ENCODE data around the gene NAV2. TPM values are rescaled to one million over a fixed set of nuclear protein-coding genes. Genes with fewer than 3 reads are reported as not detected.

Gene NAV2
- total RNA-seq, 2 experiments from 2014 or later = 2.9 to 4.1 TPM

- no peaks in the 10 kb centered on the region for H3K36me3 Mint-ChIP-seq
These were observed 226.2 kb downstream of the NAV2 start for GRCh38 chr11:19938866-19939265.

GRCh38 chr11:19939415-19939929 lies 226.8 kb downstream of the NAV2 start:
- Mint-ChIP-seq H3K27me3 (peaks cover 9% of the 10 kb centered on the region), H3K4me1 (peaks cover 5% of the 10 kb centered on the region), H3K27ac (no peak overlapping the region), H3K9me3 (no peaks in the 10 kb centered on the region), H3K36me3 (no peaks in the 10 kb centered on the region), H3K4me3 (no peak overlapping the region)
- ATAC-seq (ENCODE audit: low read depth) (no peak), DNase-seq (no peak)
- POLR2A ChIA-PET = no interaction called here

More at GRCh38 chr11:19938866-19939265, 226.2 kb downstream of the NAV2 start:
- Mint-ChIP-seq H3K27me3 (peaks cover 8% of the 10 kb centered on the region), H3K9me3 (no peaks in the 10 kb centered on the region), H3K4me3 (no peak overlapping the region), H3K4me1 (peaks cover 5% of the 10 kb centered on the region), H3K27ac (no peak overlapping the region)
- ATAC-seq (ENCODE audit: low read depth) (no peak), DNase-seq (no peak)
- POLR2A ChIA-PET = no interaction called here

DNA sequence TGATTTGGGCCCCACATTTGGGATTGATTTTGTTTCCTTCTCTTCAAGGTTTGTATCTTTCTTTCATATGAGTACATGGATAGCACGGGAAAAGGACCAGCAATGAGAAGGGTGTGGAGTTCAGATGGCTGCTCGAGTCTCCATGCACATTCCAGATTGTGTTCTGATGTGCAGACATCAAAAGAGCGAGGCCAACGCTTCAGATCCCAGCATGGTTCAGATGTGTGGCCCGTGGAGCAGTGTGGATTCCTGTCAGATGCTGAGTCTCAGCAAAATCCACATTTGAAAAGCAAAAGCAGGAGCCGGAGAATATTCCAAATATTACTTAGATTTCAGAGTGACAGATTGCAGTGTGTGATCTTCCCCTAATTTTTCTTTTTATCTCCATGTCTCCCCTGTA lies 228.2 kb downstream of the NAV2 start:
- peaks cover 6% of the 10 kb centered on the region for H3K27me3 Mint-ChIP-seq
- H3K4me3 Mint-ChIP-seq = no peak overlapping the region
- no peaks in the 10 kb centered on the region for H3K36me3 Mint-ChIP-seq
- no peak for DNase-seq
- H3K9me3 Mint-ChIP-seq = no peaks in the 10 kb centered on the region
- ATAC-seq (ENCODE audit: low read depth) = no peak
- POLR2A ChIA-PET = no interaction called here
- peaks cover 5% of the 10 kb centered on the region for H3K4me1 Mint-ChIP-seq
- no peak overlapping the region for H3K27ac Mint-ChIP-seq

DNA sequence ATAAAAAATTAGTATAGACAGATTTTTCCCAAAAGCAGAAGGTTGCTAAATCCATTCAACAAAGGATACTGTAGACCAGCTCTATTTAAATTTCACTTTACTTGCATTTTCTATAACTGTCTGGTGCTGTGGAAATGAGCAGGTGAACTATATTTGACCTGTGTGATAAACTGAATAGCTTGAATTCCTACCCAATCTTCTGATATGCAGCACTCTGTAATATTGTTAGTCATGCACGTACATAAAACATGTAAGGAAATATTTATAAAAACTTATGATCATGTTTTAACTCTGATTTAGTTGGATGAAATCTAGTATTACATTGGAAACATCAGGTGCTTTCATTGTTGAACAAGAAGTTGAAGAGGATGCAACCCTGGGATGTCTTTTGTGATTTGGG lies 234.0 kb downstream of the NAV2 start:
- no peaks in the 10 kb centered on the region for H3K36me3 Mint-ChIP-seq
- H3K27me3 Mint-ChIP-seq = peaks cover 7% of the 10 kb centered on the region
- no peak for ATAC-seq (ENCODE audit: low read depth)
- no peak for DNase-seq
- no peaks in the 10 kb centered on the region for H3K9me3 Mint-ChIP-seq
- peaks cover 3% of the 10 kb centered on the region for H3K4me1 Mint-ChIP-seq
- POLR2A ChIA-PET = no interaction called here
- no peak overlapping the region for H3K27ac Mint-ChIP-seq
- no peak overlapping the region for H3K4me3 Mint-ChIP-seq

- ATAC-seq (ENCODE audit: low read depth) = no peak
- Mint-ChIP-seq H3K27ac (no peak overlapping the region), H3K27me3 (peaks cover 7% of the 10 kb centered on the region), H3K4me1 (peaks cover 7% of the 10 kb centered on the region), H3K36me3 (no peaks in the 10 kb centered on the region), H3K4me3 (no peak overlapping the region), H3K9me3 (no peaks in the 10 kb centered on the region)
- POLR2A ChIA-PET = no interaction called here
- DNase-seq = no peak
These were observed 235.0 kb downstream of the NAV2 start for GRCh38 chr11:19947537-19948114.

GRCh38 chr11:19949606-19950005 lies 237.0 kb downstream of the NAV2 start:
- DNase-seq (no peak), ATAC-seq (ENCODE audit: low read depth) (no peak)
- POLR2A ChIA-PET = no interaction called here
- no peak overlapping the region for H3K4me3 Mint-ChIP-seq
- H3K27me3 Mint-ChIP-seq = peaks cover 12% of the 10 kb centered on the region
- peaks cover 9% of the 10 kb centered on the region for H3K4me1 Mint-ChIP-seq
- no peaks in the 10 kb centered on the region for H3K36me3 Mint-ChIP-seq
- no peaks in the 10 kb centered on the region for H3K9me3 Mint-ChIP-seq
- H3K27ac Mint-ChIP-seq = no peak overlapping the region

GRCh38 chr11:19951558-19952115 lies 239.0 kb downstream of the NAV2 start:
- Mint-ChIP-seq H3K27me3 (peaks cover 14% of the 10 kb centered on the region), H3K9me3 (no peaks in the 10 kb centered on the region)
- DNase-seq = no peak

DNA sequence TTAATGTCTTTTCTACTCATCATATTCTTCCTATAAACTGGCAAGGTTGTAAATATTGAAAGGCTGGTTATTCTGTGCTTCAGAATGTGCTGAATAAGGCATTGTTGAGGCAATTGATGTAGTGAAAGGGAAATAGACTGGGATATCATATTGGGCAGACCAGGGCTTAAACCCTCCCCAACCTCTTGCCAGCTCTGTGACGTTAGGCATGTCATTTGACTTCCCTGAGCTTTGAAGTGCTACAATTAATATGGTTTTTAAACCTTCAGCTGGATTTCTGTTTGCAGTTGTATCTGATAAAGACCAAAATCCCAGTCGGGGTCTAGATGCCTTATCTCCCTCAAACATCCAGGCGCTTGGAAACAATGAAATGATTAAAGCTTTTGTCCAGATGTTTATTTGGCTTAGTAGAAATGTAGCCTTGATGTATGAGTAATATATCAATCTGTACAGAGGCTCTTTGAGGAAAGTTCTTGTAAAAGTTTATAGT lies 239.5 kb downstream of the NAV2 start:
- Mint-ChIP-seq H3K4me1 (peaks cover 9% of the 10 kb centered on the region), H3K4me3 (no peak overlapping the region), H3K27me3 (peaks cover 14% of the 10 kb centered on the region), H3K27ac (no peak overlapping the region), H3K36me3 (no peaks in the 10 kb centered on the region), H3K9me3 (no peaks in the 10 kb centered on the region)
- POLR2A ChIA-PET = no interaction called here
- no peak for ATAC-seq (ENCODE audit: low read depth)
- DNase-seq = no peak

More at GRCh38 chr11:19951558-19952115, 239.0 kb downstream of the NAV2 start:
- H3K4me1 Mint-ChIP-seq = peaks cover 9% of the 10 kb centered on the region
- no peaks in the 10 kb centered on the region for H3K36me3 Mint-ChIP-seq
- POLR2A ChIA-PET = no interaction called here
- ATAC-seq (ENCODE audit: low read depth) = peak; percentile 47
- no peak overlapping the region for H3K27ac Mint-ChIP-seq
- peak overlapping the region; percentile 59 for H3K4me3 Mint-ChIP-seq

GRCh38 chr11:19952911-19953310 lies 240.3 kb downstream of the NAV2 start:
- POLR2A ChIA-PET = no interaction called here
- DNase-seq (no peak), ATAC-seq (ENCODE audit: low read depth) (no peak)
- no peak overlapping the region for H3K27ac Mint-ChIP-seq
- H3K27me3 Mint-ChIP-seq = peaks cover 14% of the 10 kb centered on the region
- H3K4me3 Mint-ChIP-seq = no peak overlapping the region
- no peaks in the 10 kb centered on the region for H3K9me3 Mint-ChIP-seq
- no peaks in the 10 kb centered on the region for H3K36me3 Mint-ChIP-seq
- H3K4me1 Mint-ChIP-seq = peaks cover 9% of the 10 kb centered on the region

- H3K9me3 Mint-ChIP-seq = no peaks in the 10 kb centered on the region
- H3K4me3 Mint-ChIP-seq = no peak overlapping the region
- DNase-seq (no peak), ATAC-seq (ENCODE audit: low read depth) (no peak)
- peaks cover 16% of the 10 kb centered on the region for H3K27me3 Mint-ChIP-seq
- no peaks in the 10 kb centered on the region for H3K36me3 Mint-ChIP-seq
- peaks cover 9% of the 10 kb centered on the region for H3K4me1 Mint-ChIP-seq
- POLR2A ChIA-PET = no interaction called here
- peak overlapping the region; percentile 6 for H3K27ac Mint-ChIP-seq
These were observed 240.7 kb downstream of the NAV2 start for GRCh38 chr11:19953336-19953735.

GRCh38 chr11:19953909-19954308 lies 241.3 kb downstream of the NAV2 start:
- peaks cover 16% of the 10 kb centered on the region for H3K27me3 Mint-ChIP-seq

GRCh38 chr11:19954899-19955298 lies 242.3 kb downstream of the NAV2 start:
- ATAC-seq (ENCODE audit: low read depth) (no peak), DNase-seq (no peak)
- POLR2A ChIA-PET = no interaction called here
- Mint-ChIP-seq H3K27me3 (peaks cover 16% of the 10 kb centered on the region), H3K4me3 (no peak overlapping the region), H3K27ac (no peak overlapping the region), H3K4me1 (peaks cover 9% of the 10 kb centered on the region), H3K9me3 (no peaks in the 10 kb centered on the region), H3K36me3 (no peaks in the 10 kb centered on the region)

More at GRCh38 chr11:19953909-19954308, 241.3 kb downstream of the NAV2 start:
- DNase-seq (no peak), ATAC-seq (ENCODE audit: low read depth) (no peak)
- peaks cover 9% of the 10 kb centered on the region for H3K4me1 Mint-ChIP-seq
- H3K4me3 Mint-ChIP-seq = no peak overlapping the region
- no peaks in the 10 kb centered on the region for H3K9me3 Mint-ChIP-seq
- no peak overlapping the region for H3K27ac Mint-ChIP-seq
- POLR2A ChIA-PET = no interaction called here
- no peaks in the 10 kb centered on the region for H3K36me3 Mint-ChIP-seq

- no peaks in the 10 kb centered on the region for H3K9me3 Mint-ChIP-seq
- no peaks in the 10 kb centered on the region for H3K36me3 Mint-ChIP-seq
- POLR2A ChIA-PET = no interaction called here
- DNase-seq = no peak
- H3K4me3 Mint-ChIP-seq = no peak overlapping the region
- no peak for ATAC-seq (ENCODE audit: low read depth)
- H3K4me1 Mint-ChIP-seq = peaks cover 9% of the 10 kb centered on the region
- H3K27me3 Mint-ChIP-seq = peaks cover 16% of the 10 kb centered on the region
- H3K27ac Mint-ChIP-seq = no peak overlapping the region
These were observed 243.0 kb downstream of the NAV2 start for GRCh38 chr11:19955660-19956059.

DNA sequence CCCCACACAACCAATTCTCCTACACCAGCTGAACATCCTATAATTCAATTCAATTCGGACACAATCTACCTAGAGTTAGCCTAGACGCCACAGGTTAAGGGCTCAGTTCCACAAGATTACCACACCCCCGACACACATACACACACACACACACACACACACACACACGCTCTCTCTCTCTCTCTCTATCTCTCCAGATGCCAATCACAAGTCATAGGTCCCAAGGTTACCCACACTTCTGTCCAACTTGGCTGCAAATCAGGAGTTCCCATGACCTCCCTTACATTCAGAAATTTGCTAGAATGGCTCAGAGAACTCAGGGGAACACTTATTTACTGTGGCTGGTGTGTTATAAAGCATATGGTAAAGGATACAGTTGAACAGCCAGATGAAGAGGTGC lies 243.6 kb downstream of the NAV2 start:
- peaks cover 16% of the 10 kb centered on the region for H3K27me3 Mint-ChIP-seq
- POLR2A ChIA-PET = no interaction called here
- H3K4me1 Mint-ChIP-seq = peaks cover 8% of the 10 kb centered on the region
- H3K36me3 Mint-ChIP-seq = no peaks in the 10 kb centered on the region
- H3K4me3 Mint-ChIP-seq = no peak overlapping the region
- H3K27ac Mint-ChIP-seq = no peak overlapping the region
- DNase-seq (no peak), ATAC-seq (ENCODE audit: low read depth) (no peak)
- no peaks in the 10 kb centered on the region for H3K9me3 Mint-ChIP-seq
